T-helper 9 cell (primary cell): ENCODE data around the gene NDUFS3.
"Not testable (repeated sequence)": the region's sequence is repeated elsewhere in the genome, so short reads cannot be mapped to it uniquely, and the experiment has no call there.

Experiments used
- DNase-seq: peaks from one replicate; pipeline ENCODE4 v3.0.0-alpha.2; 2020
- total RNA-seq, 2 donors: gene quantifications; one replicate each; lab custom pipeline; 2026; lab: John Stamatoyannopoulos, UW

Gene NDUFS3
- 41.3 to 44.3 reads per million in 2 donors for total RNA-seq

- DNase-seq = peak; percentile 83
Measured at GRCh38 chr11:47578524-47579494, at the start of gene NDUFS3, which contains the start of gene KBTBD4. TSS of gene NDUFS3 (plus strand) at chr11:47579074. CDS start at chr11:47579092, 18 bp downstream. TSS of gene KBTBD4 (minus strand) at chr11:47578970. CDS start at chr11:47578951, 19 bp downstream.

- DNase-seq = no peak
Measured at GRCh38 chr11:47529951-47530350, 48.9 kb upstream of the NDUFS3 start.

- not testable (repeated sequence) for DNase-seq
Measured at GRCh38 chr11:47530721-47531120, 48.2 kb upstream of the NDUFS3 start.

DNA sequence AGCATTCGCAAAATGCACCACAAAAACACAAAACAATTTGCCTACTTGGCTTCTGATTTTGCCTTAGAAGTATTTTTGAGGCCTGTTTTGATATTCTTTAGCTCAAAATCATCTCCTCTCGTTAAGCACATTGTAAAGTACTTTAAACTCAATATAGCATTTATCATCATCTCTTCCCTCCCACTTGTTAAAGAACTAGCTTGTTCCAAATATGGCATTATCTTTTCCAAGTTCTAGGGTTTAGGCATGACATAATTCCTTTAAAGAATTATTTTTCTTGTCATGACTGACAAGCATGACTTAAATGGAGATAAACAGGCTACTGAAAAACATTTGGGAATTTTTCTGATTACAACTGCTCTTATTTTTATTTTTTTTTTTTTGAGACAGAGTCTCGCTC, 47.2 kb upstream of the NDUFS3 start:
- no peak for DNase-seq

GRCh38 chr11:47532597-47533213, 46.2 kb upstream of the NDUFS3 start:
- DNase-seq = no peak

GRCh38 chr11:47533690-47534151, 45.2 kb upstream of the NDUFS3 start:
- DNase-seq = no peak

GRCh38 chr11:47534704-47535251, 44.1 kb upstream of the NDUFS3 start:
- DNase-seq = no peak

DNA sequence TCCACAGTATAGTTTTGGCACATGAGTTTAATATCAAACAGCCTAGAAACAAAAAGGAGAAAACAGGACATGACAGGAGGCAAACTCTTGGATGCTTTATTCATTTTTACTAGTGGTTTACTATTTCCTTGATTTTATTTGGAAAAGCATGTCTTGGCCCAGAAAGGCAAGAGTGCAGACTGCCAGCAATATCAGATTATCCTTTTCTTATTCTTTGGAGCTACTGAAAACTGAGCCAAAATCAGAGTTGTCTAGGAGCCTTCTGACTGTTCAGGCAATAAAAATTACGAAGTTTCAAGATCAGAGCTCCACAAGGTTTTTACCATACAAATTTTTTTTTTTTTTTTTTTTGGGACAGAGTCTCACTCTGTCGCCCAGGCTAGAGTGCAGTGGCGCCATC, 42.0 kb upstream of the NDUFS3 start:
- DNase-seq = no peak

- no peak for DNase-seq
Measured at GRCh38 chr11:47538741-47539565, 39.9 kb upstream of the NDUFS3 start.

GRCh38 chr11:47539681-47540039, 39.2 kb upstream of the NDUFS3 start:
- DNase-seq = no peak

GRCh38 chr11:47541070-47541469, 37.8 kb upstream of the NDUFS3 start:
- DNase-seq = no peak

DNA sequence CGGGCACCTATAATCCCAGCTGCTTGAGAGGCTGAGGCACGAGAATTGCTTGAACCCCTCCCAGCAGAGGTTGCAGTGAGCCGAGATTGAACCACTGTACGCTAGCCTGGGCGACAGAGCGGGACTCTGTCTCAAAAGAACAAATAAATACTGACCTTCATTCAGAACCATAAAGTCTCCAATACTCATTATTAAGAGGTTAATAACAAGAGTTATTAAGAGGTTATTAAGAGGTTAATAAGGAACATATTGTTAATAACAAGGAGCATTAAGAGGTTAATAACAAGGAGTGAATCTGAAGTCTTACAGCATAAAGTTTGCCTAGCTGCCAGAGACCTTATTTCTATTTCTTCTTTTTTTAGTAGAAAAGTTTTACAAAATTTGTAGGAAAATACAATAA, 33.6 kb upstream of the NDUFS3 start:
- no peak for DNase-seq

GRCh38 chr11:47546274-47546673, 32.6 kb upstream of the NDUFS3 start:
- not testable (repeated sequence) for DNase-seq

GRCh38 chr11:47550288-47551047, 28.4 kb upstream of the NDUFS3 start:
- DNase-seq = no peak

- no peak for DNase-seq
Measured at GRCh38 chr11:47551086-47551485, 27.8 kb upstream of the NDUFS3 start.

DNA sequence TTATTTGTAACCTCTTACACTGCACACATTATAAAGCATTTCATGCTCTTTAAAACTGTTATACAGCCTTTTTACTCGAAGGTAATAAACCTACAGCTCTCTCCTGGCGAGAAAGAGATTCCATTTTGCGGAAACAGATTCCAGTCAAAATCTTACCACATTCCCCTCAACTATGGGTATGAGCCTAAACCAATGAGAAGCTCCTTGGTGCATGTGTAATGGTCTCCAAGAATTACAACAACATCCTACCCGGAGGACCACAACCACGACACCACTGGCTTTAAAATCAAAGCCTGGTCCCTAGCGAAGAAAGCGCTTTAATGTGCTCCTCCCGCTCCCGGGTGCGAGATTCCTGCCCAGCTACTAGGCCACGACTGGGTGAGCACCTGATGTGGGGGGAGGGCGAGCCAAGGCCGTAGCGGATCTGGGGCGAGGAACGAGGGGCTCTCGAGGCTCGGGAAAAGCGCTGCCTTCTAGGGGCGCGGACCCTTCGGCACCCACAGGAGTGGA, 26.8 kb upstream of the NDUFS3 start:
- DNase-seq = no peak

DNA sequence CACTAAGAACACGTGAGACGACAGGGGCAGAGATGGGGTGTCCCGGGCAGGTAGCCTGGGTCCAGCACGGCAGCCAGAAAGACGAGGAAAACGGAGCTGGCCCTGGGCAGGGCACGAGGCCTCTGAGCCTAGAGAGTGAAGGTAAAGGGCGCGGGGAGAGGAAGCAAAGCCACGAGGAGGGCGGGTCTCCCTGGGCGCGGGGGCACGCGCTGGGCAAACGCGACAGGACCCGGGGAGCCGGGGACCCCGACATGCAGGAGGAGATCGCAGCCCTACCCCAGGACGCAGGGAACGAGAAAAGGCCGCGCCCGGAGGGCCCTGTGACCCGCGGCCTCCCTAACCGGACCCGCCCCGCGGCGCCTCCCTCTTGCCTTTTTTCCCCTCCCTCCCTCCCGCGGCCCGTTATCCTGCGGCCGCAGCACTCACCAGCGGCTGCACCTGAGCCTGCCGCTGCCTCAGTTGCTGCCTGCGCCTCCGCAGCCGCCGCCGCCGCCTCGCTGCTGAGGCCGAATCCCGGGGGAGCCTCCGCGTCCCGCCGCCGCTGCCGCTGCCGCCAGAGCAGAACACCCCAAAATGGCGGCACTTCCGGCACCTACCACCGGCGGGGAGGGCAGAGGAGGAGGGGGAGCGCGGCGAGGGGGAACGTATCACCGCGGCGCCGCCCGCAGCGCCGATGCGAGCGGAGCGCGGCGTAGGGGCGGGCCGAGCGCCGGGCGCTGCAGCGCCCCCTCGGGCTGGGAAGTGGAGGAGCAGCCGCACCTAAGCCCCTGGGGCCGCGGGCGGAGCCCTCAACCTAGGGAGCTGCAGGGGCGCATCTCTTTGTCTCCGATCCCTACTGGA, 26.1 kb upstream of the NDUFS3 start, which contains the start of gene CELF1:
Gene CELF1 (minus strand): TSS at position 567 of the 840 bp plus-strand sequence. CDS start 53,609 bp downstream, outside the sequence.
- peak; percentile 89 for DNase-seq

DNA sequence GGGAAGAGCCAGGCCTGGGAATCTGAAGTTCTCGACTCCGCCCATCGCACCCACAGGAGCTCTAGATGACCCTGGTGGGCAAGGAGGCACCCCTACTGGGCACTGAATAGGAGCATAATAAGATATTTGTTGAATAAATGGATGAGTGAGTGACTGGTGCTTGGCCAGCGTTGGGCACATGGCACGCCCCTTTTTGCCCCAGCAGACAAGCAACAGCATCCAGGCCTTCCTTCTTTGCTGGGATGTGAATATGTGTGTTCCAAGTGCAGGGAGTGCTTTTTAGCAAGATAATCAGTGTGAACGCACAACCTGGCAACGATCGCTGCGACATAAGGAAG, 25.5 kb upstream of the NDUFS3 start:
- no peak for DNase-seq

DNA sequence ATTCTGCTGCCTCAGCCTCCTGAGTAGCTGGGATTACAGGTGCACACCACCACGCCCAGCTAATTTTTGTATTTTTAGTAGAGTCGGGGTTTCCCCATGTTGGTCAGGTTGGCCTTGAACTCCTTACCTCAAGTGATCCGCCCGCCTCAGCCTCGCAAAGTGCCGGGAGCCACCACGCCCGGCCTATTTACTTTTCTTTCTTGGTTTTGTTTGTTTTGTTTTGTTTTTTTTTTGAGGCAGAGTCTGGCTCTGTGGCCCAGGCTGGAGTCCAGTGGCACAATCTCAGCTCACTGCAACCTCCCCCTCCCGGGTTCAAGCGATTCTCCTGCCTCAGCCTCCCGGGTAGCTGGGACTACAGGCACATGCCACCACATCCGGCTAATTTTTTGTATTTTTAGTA, 21.9 kb upstream of the NDUFS3 start:
- not testable (repeated sequence) for DNase-seq

DNA sequence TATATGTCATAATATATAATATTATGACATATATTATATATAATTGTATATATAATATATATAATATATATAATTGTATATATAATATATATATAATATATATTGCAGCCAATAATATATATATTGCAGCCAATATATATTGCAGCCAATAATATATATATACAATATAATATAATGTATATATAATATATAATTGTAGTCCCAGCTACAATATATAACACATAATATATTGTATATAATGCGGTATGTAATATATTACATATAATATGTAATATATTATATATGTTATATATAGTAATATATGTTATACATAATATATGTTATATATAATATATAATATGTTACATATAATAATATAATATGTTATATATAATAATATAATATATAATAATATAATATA, 20.2 kb upstream of the NDUFS3 start:
- DNase-seq = no peak

- DNase-seq = no peak
Measured at GRCh38 chr11:47560426-47560825, 18.4 kb upstream of the NDUFS3 start.
